NAMALWA (cell line): ENCODE measurements around the gene NDRG3.
"Not testable (repeated sequence)": the region's sequence is repeated elsewhere in the genome, so short reads cannot be mapped to it uniquely, and the experiment has no call there.

Experiments
- DNase-seq: peaks from one replicate; pipeline ENCODE4 v3.0.0-alpha.2; 2015; ENCODE audit warnings: low spot score

NDRG3 gene

GRCh38 chr20:36644706-36645095 is 101.2 kb downstream of the NDRG3 start:
- no peak for DNase-seq

DNA sequence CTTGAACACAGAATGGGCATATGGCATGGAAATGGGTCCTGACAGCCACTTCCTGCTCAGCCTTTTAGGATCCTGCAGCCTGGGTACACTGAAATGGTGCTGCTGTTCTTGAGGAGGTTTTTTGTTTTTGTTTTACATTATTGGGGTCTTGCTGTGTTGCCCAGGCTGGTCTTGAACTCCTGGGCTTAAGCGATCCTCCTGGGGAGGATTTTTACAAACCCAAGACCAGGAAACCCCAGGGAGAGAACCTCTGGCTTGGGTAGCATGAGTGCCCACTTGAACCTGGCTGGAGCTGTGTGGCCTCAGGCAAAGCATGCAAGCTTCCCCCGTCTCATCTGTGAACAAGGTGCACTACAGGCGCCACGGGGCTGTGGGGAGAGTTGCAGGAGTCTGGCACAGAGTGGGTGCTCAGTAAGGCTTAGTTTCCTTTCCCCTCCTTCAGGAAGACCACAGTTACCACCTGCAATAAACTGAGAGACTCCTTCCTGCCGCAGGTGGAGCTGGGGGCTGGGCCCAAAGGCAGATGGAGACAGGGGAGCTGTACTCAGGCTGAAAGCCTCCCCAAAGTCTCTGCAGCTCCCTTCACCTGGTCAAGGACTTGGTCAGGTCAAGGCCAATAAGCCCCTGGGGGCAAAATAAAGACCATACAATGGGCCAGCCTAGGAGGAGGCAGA is 101.7 kb downstream of the NDRG3 start:
- no peak for DNase-seq

- no peak for DNase-seq
Observed at GRCh38 chr20:36642136-36642535, 103.8 kb downstream of the NDRG3 start.

GRCh38 chr20:36641506-36641843 is 104.4 kb downstream of the NDRG3 start:
- DNase-seq: no peak

- DNase-seq: not testable (repeated sequence)
Observed at GRCh38 chr20:36638876-36639400, 107.0 kb downstream of the NDRG3 start.

- no peak for DNase-seq
Observed at GRCh38 chr20:36634342-36634741, 111.5 kb downstream of the NDRG3 start.

DNA sequence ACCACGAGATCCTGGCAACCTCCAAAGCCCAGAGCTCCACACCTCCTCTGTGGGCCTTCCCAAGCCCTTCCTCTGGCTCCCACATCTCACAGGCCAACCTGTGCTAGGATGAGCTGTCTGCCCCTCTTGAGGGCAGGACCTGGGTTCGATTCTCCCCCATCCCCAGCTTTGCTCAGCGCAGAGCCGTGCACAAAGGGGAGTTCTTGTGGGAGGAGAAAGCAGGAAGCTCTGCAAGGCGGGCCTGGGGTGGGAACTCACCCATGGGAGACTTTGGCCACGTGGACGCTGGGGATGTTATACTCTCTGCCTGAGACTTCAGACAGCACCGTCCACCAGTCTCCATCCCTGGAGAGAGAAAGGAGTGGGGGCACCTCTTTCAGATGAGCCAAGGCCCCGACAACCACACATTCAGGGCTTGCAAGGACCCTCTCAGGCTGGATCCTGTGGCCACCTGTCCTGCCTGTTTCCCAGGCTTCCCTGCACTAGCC is 112.6 kb downstream of the NDRG3 start:
- no peak for DNase-seq

DNA sequence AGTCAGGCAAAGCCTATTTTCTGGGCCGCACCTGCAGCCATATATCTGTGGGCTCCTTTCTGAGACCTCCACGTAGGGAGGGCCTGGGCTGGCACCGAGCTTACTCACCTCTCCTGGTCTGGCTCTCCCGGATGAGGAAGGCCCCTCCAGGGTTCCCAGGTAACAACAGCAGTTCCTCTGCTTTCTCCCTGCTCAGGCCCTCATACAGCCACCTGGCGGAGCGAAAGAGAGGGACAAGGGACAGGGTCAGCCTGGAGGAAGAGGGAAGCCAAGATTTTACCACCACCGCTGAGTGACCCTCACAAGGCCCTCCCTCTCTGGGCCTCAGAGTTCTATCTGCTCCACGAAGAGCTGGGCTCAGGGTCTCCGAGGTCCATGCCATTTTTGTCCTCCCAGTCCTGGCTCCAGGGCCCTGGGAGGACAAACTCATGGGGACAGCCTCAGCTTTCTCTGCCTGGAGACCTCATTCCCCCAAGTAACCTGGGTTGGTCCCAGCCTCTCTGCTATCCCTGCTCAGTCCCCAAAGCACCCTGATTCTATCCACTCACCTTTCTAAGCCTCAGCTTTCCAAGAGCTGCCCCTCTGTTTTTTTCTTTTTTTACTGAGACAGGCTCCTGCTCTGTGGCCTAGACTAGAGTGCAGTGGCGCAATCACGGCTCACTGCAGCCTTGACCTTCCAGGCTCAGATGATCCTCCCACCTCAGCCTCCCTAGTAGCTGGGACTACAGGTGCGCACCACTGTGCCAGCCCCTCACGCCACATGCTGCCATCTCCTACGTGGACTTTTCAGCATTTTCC is 113.2 kb downstream of the NDRG3 start:
- no peak for DNase-seq

- no peak for DNase-seq
Observed at GRCh38 chr20:36632147-36632486, 113.8 kb downstream of the NDRG3 start.

GRCh38 chr20:36631646-36632045 is 114.2 kb downstream of the NDRG3 start:
- DNase-seq: no peak

DNA sequence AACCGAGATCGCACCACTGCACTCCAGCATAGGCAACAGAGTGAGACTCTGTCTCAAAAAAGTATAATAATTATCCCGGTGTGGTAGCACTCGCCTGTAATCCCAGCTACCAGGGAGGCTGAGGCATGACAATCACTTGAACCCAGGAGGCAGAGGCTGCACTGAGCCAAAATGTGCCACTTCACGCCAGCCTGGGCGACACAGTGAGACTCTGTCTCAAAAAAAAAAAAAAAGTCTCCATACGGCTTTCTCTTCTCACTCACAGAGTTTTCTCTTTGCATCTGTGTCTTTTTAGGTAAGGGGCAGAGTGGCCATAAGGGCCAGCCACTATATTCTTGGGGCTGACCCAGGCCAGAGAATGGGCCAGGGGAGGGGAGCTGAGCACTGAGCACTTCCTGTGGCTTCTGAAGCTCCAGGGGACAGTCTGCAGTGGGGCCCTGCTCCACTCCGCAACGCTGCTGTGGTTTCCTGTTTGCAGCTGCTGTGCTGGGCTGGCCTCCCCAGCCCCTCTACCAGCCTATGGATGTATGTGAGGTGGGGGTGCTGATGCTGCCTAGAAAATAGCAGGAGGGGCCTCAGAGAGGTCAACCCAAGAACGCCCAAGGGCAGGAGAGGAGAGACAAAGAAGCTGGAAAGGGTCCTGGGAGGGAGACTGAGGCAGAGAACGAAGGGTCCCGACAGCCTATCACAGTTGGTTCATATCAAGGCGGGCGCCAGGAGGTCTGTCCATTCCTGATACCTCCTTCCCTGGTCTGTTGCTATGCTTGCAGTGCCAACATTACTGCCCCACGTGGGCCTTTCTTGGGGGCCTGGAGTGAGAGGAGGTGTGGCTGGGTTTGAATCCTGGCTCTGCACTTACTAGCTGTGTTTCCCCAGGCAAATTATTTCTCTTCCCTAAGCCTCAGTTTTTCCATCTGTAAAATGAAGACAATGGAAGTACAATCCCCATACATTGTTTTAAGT is 115.9 kb downstream of the NDRG3 start:
- peak; percentile 37 for DNase-seq

DNA sequence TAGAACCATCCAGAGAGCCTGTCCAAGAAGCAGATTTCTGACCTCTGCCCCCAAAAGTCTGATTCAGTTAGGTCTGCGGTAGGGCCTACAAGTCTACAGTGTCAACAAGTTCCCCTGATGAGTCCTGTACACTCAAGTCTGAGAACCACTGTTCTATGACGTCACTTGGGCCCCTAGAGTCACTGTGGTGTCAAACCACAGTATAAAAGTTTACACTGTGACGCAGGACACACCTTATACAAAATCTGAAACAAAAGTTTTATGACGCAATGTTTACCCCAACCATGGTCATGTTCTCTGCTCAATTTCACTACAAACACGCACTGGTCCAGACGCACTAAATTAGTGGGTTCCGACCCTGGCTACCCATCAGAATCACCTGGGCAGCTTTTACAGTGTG is 117.8 kb downstream of the NDRG3 start:
- DNase-seq: no peak

DNA sequence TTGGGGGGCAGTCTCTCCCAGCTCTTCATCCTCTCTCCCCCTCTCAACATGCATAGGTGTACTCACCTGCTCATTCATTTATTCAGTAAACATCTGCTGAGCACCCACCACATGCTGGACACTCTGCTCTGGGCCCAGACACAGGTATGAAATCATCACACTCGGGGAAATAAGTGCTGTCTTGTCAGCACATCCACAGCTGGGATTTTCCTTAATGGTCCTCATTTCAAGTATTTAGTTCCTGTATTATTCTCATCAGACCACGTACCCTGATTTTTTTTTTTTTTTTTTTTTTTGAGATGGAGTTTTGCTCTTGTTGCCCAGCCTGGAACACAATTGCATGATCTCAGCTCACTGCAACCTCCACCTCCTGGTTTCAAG is 121.0 kb downstream of the NDRG3 start:
- no peak for DNase-seq

DNA sequence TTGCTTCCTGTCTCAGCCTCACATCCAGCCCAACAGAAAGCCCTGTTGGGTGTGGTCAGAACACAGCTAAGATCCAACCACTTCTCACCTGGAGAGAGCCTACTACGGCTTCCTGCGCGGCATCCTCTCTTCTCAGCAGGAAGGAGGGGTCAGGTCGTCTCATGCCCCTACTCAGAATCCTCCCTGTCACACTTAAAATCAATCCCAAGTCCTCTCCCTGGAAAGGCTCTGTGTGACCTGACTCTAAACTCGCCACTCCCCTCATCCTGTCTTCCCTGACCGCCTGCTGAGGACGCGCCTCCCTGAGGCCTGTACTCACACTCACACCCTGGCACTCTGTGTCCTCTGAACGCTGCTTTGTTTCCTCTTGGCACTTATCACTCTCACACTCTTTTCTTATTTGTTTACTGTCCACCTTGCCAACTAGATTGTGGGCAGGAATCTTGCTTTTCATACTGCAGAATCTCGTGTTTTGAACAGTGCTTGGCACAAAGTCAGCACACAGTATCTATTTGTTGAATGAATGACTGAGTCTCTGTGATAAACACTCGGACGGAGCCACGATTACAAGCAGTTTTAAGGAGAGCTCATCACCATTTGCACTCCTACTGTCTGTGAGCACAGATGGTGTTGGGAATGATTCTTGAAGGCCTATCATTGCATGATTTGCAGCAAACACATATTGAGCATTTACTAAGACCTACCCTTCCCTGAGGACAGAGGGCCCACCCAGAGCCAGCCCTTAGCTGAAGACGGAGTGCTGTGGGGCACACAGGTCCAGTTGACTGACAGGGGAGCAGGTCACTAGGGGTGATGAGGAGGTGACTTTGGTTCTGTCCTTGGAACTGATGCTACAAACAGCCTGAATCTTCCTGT is 121.6 kb downstream of the NDRG3 start:
- no peak for DNase-seq

DNA sequence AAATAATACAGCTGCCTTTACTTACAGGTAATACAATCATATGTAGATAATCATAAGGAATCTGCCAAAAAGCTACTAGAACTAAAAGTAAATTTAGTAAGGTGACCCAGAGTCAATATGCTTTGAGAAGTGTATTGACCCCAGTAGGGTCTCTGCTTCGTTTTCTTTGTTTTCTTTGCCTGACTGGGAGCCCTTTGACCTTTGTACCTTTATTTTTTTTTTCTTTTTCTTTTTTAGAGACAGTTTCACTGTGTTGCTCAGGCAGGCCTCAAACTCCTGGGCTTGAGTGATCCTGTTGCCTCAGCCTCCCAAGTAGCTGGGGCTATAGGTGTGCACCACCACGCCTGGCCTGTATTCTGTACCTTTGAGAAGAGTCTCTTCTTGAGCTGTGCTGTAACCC is 122.4 kb downstream of the NDRG3 start:
- DNase-seq: no peak

DNA sequence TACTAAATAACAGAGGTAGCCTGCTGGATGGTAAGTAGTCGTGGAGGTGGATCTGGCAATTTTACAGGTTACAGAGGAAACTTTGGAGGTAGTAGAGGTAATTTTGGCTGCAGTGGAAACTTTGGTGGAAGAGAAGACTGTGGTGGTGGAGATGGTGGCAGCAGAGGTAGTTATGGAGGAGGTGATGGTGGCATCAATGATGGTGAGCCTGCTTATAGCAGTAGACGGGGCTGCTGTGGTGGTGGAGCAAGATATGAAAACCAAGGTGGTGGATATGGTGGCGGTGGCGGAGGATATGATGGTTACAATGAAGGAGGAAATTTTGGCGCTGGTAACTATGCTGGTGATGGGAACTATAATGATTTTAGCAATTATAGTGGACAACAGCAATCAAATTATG is 125.0 kb downstream of the NDRG3 start:
- no peak for DNase-seq

DNA sequence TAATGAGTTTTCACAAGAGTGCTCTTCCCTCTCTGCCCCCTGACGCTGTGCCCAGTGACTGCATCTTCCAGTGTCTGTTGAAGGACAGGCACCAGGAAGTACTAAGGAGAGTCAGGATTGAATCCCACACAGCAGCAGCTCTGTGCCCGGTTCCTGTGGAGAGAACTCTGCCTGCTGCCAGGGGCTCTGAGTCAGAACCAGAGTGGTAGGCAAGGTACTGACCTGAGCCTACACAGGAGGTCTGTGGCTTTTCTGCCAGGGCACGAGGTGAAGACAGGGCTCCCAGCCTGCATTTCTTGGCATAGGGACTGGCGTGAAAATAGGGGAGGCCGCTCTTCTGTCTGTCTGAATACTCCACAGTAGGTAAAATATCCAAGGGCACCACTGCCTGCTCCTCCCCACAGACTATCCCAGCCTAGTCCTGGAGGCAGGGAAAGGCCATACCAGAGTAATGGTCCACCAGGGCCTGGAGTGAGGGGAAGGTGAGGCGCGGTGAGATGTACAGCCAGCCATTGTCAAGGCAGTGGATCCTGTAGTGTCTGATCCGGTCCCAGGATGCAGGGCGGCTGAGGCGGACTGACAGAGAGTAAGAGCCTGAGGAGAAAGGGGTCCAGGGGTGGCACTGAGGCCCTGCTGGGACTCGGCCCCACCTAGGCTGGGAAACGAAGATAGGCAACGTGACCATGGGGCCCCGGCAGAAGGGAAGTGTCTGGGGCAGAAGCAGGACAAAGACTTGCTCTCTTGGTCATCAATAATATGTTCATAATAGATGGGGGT is 130.9 kb downstream of the NDRG3 start:
- no peak for DNase-seq

DNA sequence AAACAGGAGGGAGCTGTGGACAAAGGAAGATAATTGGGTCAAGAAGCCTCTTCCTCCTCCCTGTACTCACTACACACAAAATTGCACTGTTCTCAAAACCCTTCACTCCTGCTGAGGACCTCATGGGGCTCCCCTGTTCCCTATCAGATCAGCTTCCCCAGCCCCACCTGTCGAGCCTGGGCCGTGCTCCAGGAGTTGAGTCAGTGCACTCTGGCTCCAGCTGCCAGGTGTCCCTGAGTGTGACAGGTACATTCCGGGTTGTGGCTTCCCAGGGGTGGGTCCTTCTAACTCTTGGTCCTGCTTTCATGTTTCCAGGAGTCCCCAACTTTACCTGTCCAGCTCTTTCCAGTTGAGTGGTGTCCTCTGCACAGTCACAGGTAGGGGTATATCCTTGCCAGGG is 131.9 kb downstream of the NDRG3 start:
- DNase-seq: no peak

- no peak for DNase-seq
Observed at GRCh38 chr20:36611625-36612024, 134.3 kb downstream of the NDRG3 start.

GRCh38 chr20:36608388-36608728 is 137.5 kb downstream of the NDRG3 start:
- DNase-seq: not testable (repeated sequence)
